Measurements from ENCODE around the gene ASCL4.

Gene ASCL4

GRCh38 chr12:107778383-107779025 is 4.0 kb downstream of the ASCL4 start:
- no peak for DNase-seq (ENCODE audit: low read depth in 2 of 2)

- DNase-seq (ENCODE audit: low read depth in 2 of 2): no peak
Measured at GRCh38 chr12:107779077-107779831, 4.8 kb downstream of the ASCL4 start.

- DNase-seq (ENCODE audit: low read depth in 2 of 2): no peak
Measured at GRCh38 chr12:107780298-107780697, 5.8 kb downstream of the ASCL4 start.

GRCh38 chr12:107782067-107782466 is 7.6 kb downstream of the ASCL4 start:
- no peak for DNase-seq (ENCODE audit: low read depth in 2 of 2)

GRCh38 chr12:107783406-107784376 is 9.2 kb downstream of the ASCL4 start:
- DNase-seq (ENCODE audit: low read depth in 2 of 2): no peak

- no peak for DNase-seq (ENCODE audit: low read depth in 2 of 2)
Measured at GRCh38 chr12:107788281-107788680, 13.8 kb downstream of the ASCL4 start.

GRCh38 chr12:107788690-107789458 is 14.4 kb downstream of the ASCL4 start:
- no peak for DNase-seq (ENCODE audit: low read depth in 2 of 2)

GRCh38 chr12:107791465-107792089 is 17.1 kb downstream of the ASCL4 start:
- no peak for DNase-seq (ENCODE audit: low read depth in 2 of 2)

GRCh38 chr12:107794451-107794850 is 19.9 kb downstream of the ASCL4 start:
- no peak for DNase-seq (ENCODE audit: low read depth in 2 of 2)

- DNase-seq (ENCODE audit: low read depth in 2 of 2): no peak
Measured at GRCh38 chr12:107798580-107798979, 24.1 kb downstream of the ASCL4 start.

- DNase-seq (ENCODE audit: low read depth in 2 of 2): no peak
Measured at GRCh38 chr12:107801150-107801549, 26.6 kb downstream of the ASCL4 start.

GRCh38 chr12:107803092-107803491 is 28.6 kb downstream of the ASCL4 start:
- no peak for DNase-seq (ENCODE audit: low read depth in 2 of 2)

- DNase-seq (ENCODE audit: low read depth in 2 of 2): no peak
Measured at GRCh38 chr12:107805488-107806180, 31.1 kb downstream of the ASCL4 start.

GRCh38 chr12:107807471-107808150 is 33.1 kb downstream of the ASCL4 start:
- no peak for DNase-seq (ENCODE audit: low read depth in 2 of 2)

- no peak for DNase-seq (ENCODE audit: low read depth in 2 of 2)
Measured at GRCh38 chr12:107817250-107817649, 42.7 kb downstream of the ASCL4 start.

GRCh38 chr12:107818984-107819383 is 44.5 kb downstream of the ASCL4 start:
- DNase-seq (ENCODE audit: low read depth in 2 of 2): no peak

GRCh38 chr12:107822356-107822755 is 47.9 kb downstream of the ASCL4 start:
- DNase-seq (ENCODE audit: low read depth in 2 of 2): no peak
